NCI-H1417 treated with DMSO at 0.1 percent for 48 hours (cell line): Measurements from ENCODE around the gene RAD21L1.

Experiments
- DNase-seq: peaks from one replicate; lab custom pipeline; 2025; lab: John Stamatoyannopoulos, UW

RAD21L1 gene

DNA sequence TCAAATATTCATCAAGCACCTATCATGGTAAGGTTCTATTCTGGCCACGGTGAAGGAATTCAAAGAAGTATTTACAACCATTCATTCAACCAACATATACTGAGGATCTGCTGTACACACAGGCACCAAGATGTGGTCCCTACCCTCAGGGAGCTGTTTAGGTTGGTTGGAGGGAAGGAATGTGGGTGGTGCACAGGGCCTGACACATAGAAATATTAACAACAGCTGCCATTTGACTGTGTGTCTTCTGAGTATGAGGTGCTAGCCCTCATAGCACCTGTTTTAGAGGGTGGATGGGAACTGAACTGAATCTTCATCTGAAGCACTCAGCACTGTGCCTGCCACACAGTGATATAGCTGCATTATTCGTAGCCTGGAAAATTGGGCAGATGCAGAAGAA is 47.5 kb downstream of the RAD21L1 start:
- DNase-seq: no peak

GRCh38 chr20:1274485-1275311 is 48.9 kb downstream of the RAD21L1 start:
- DNase-seq: no peak

- DNase-seq: no peak
Observed at GRCh38 chr20:1275919-1276318, 50.1 kb downstream of the RAD21L1 start.

GRCh38 chr20:1277529-1278322 is 51.9 kb downstream of the RAD21L1 start:
- DNase-seq: no peak

- no peak for DNase-seq
Observed at GRCh38 chr20:1278993-1279392, 53.1 kb downstream of the RAD21L1 start.

- no peak for DNase-seq
Observed at GRCh38 chr20:1280195-1281102, 54.6 kb downstream of the RAD21L1 start.

GRCh38 chr20:1281279-1282057 is 55.6 kb downstream of the RAD21L1 start:
- peak; percentile 75 for DNase-seq

DNA sequence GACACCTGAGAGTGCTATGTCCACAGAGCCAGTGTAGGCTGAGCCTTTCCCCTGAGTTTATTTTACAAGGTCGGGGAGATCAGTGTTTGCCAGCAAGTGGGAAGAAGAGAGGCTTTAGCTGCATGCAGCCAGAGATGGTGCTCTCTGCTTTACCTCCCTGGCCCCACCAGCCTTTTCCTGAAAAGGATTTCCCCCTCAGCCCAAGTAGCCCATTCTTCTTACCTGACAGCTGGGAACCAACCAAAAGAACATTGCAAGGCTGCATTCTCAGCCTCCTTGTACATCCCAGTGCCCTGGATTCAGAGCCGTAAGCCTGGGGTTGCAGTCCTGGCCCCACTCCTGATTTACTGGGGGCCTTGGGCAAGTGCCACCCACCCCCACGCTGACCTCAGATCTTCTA is 57.1 kb downstream of the RAD21L1 start:
- no peak for DNase-seq

GRCh38 chr20:1283522-1284510 is 58.0 kb downstream of the RAD21L1 start:
- peak; percentile 19 for DNase-seq

DNA sequence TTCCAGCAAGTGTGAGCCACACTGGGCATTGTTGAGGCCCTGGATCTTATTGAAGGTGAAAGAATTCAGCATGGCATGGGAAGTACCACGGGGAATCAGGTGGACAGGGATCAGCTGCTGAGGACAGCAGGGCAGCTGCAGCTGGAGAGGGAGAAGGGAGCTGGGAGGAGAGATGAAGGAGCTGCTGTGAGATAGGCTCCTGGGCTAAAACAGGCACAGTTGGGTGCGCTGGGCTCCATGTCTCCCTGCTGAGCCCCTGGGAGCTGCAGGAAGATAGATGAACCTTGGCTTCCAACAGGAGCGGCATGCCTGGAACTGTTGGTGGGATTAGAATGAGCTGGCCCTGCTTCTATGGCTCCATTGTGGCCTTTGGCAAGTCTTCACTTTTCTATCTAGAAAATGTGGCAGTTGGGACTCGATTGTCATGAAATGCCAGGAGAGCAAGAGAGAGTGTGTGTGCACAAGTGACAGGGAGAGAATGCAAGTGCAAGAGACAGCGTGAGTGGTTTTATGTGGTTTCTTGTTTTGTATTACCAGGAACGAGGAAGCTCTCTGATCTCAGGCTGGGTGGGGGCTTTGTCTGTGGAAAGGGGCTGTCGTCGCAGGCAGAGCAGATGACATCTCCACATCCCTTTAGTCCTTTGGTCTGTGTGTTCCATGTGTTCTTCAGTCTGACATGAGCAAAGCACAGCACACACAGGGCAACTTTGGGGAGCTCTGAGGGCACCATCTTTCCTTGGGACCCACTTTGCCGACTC is 60.6 kb downstream of the RAD21L1 start:
- DNase-seq: no peak

GRCh38 chr20:1287306-1287705 is 61.5 kb downstream of the RAD21L1 start:
- no peak for DNase-seq

DNA sequence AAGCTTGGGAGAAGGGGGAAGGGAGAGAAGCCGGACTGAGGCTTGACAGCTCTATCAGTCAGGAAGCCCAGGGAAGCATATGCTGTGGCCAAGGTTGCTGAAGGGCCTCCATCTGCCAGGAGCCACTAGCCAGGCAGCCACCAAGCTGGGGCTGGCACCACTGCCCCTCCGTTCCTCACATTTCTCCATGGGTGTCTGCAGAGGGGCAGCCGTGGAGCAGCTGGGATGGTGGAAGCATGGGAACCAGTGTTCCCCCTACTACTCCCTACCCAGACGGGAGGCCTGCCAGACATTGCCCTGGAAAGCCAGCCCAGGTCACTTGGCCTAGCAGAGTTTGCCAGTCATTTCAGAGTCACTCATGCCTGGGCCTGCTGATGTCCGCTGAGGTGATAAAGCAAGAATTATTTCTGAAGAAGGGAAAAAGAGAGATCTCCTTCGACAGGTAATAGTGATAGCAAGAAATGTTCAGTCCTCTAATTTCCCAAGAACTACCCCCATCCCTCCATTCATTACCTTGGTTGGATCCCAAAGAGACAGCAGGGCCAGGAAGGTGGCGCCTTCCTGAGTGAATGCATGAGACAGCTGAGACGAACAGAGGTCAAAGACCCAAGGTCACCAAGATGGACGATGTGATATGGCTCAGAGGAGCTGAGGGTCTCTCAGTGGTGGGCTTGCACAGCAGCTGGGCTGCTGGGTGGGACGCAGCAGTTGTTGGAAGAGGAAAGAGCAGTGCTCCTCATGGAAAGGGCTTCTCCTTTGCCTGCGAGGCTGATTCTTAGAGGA is 62.1 kb downstream of the RAD21L1 start:
- no peak for DNase-seq

- no peak for DNase-seq
Observed at GRCh38 chr20:1291191-1291741, 65.4 kb downstream of the RAD21L1 start.

DNA sequence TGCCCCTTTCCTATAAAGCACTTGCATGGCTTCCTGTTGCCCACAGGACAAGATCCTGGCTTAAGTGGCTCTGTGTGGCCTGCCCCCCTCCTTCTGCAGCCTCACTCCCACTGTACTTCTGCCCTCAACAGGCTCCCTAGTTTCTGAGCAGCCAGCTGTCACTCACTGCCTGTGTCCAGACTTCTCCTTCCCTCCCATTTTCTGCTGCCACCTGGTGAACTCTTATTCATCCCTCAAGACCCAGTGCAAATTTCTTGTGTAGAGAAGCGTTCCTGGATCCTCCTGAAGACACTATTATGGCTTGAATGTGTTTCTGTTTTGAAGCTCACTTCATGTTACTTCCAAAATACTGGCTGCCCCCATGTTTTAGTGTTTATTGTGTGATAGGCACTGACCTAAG is 66.8 kb downstream of the RAD21L1 start:
- no peak for DNase-seq

GRCh38 chr20:1293641-1294379 is 68.0 kb downstream of the RAD21L1 start:
- DNase-seq: peak; percentile 38

GRCh38 chr20:1294497-1294896 is 68.7 kb downstream of the RAD21L1 start:
- no peak for DNase-seq

DNA sequence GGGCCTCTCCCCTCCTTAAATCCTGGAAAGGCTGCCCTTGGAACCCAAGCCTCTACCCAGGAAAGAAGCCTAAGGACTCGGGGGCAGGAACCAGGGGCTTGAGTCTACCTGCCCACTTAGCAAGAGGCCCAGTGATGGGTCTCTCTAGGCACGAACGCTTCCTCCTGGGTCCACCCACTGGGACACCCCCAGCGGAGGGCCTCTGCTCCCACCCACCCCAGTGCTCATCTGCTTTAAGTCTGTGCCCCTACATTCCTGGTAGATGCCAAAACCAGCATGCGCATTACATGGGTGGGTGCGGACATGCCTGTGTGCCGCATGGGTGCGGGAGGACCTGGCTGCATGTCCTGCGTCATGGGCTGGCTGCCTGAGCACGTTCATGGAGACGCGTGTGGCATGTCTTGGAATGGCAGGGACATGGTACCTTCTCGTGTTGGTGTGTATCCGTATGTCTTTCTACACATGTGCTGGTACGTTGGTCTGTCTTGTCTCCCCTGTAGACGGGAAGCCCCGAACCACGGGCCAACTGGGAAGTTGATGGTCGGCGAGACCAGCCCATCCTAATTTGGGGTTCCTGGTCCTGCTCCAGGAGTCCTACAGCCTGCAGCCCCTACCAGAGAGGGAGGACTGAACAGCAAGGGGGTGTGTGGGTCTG is 69.6 kb downstream of the RAD21L1 start:
- DNase-seq: no peak
